Ascending aorta (tissue), 2 donors: ENCODE measurements around the gene RPF1. TPM values are rescaled to one million over a fixed set of nuclear protein-coding genes. Genes with fewer than 3 reads are reported as not detected.

ENCODE experiments used
- DNase-seq, 2 donors: peaks; one replicate each; pipeline ENCODE4 v3.0.0-alpha.2; 2019; ENCODE audit warnings: low spot score in 2 of 2
- H3K27ac ChIP-seq, 2 donors: fragments of 200-600 bp; sonication (generic); one replicate each; pipeline ENCODE4 v1.5.1; 2016 to 2017; ENCODE audit warnings: mild to moderate bottlenecking in 1 of 2
- H3K27me3 ChIP-seq: fragments of 200-600 bp; sonication (generic); one replicate; pipeline ENCODE4 v1.5.1; 2017
- H3K36me3 ChIP-seq, 2 donors: fragments of 200-600 bp; sonication (generic); one replicate each; pipeline ENCODE4 v1.5.1; 2016
- H3K4me1 ChIP-seq, 2 donors: fragments of 200-600 bp; sonication (generic); one replicate each; pipeline ENCODE4 v1.5.1; 2016 to 2017; ENCODE audit warnings: mild to moderate bottlenecking in 1 of 2
- H3K4me3 ChIP-seq, 2 donors: fragments of 200-600 bp; sonication (generic); one replicate each; pipeline ENCODE4 v1.5.1; 2016 to 2017; ENCODE audit warnings: mild to moderate bottlenecking in 1 of 2
- H3K9me3 ChIP-seq, 2 donors: fragments of 200-600 bp; sonication (generic); one replicate each; pipeline ENCODE4 v1.5.1; 2016
- CTCF ChIP-seq, 3 experiments: fragments of 200-600 bp in 2 of 3; fragments of 450-650 bp in 1 of 3; sonication (generic) in 2 of 3; IDR thresholded peaks; one replicate each; pipeline ENCODE4 v1.5.1; 2016 to 2019; ENCODE audit warnings: antibody characterized with exemption in 3 of 3, mild to moderate bottlenecking in 1 of 3, moderate library complexity in 1 of 3
- intact Hi-C: fragments of 100-400 bp; cut with DNase I; formaldehyde crosslinking; loops from one replicate; pipeline ENCODE4 v1.15.1; 2023
- total RNA-seq: library from RNA; depleted of rRNA; stranded (reverse); fragments of >200 nt; gene quantifications from one replicate; pipeline ENCODE4 v1.1.0, GENCODE V29; 2016

RPF1 gene
- total RNA-seq, result 8.4 TPM

- peak within 1 kb of the TSS; percentile 82 to 87 for H3K27ac ChIP-seq
- peak within 1 kb of the TSS; percentile 80 to 81 for H3K4me3 ChIP-seq
- H3K27me3 ChIP-seq, result no peaks in the 10 kb centered on the region
- peaks cover 0 to 10% of the 10 kb centered on the region in 2 donors for H3K4me1 ChIP-seq
- peaks cover 0 to 12% of the 10 kb centered on the region in 2 donors for H3K36me3 ChIP-seq
- intact Hi-C loops, result loop anchor here (1.0 kb wide), 1 partner anchor 26 kb away; no protein-coding TSS in a partner anchor
- peak; percentile 16 to 84 for DNase-seq
- no peaks in the 10 kb centered on the region for H3K9me3 ChIP-seq
- TF ChIP-seq CTCF (IDR thresholded peaks at IDR 0.05), result peak in 2 of 3 experiments; percentile 5 to 8
Measured at GRCh38 chr1:84478876-84479868, at the start of gene RPF1. RPF1 (plus strand) TSS chr1:84479266; CDS start chr1:84479282, 16 bp downstream.

GRCh38 chr1:84430546-84430945 lies 48.5 kb upstream of the RPF1 start:
- H3K27ac ChIP-seq, result no peak overlapping the region
- H3K9me3 ChIP-seq, result no peaks in the 10 kb centered on the region
- H3K4me1 ChIP-seq, result no peaks in the 10 kb centered on the region
- no peak for TF ChIP-seq CTCF (IDR thresholded peaks at IDR 0.05)
- no peaks in the 10 kb centered on the region for H3K36me3 ChIP-seq
- no peak overlapping the region for H3K4me3 ChIP-seq
- no peaks in the 10 kb centered on the region for H3K27me3 ChIP-seq
- intact Hi-C loops, result loop anchor here (5.0 to 10.0 kb wide), 3 partner anchors 133 to 496 kb away; no protein-coding TSS in a partner anchor
- DNase-seq, result no peak

GRCh38 chr1:84433258-84434080 lies 45.6 kb upstream of the RPF1 start:
- no peaks in the 10 kb centered on the region for H3K36me3 ChIP-seq
- peak in 1 of 2 donors; percentile 69 for DNase-seq
- peak; percentile 42 to 76 (median 65) for TF ChIP-seq CTCF (IDR thresholded peaks at IDR 0.05)
- peak overlapping the region; percentile 29 to 40 for H3K4me3 ChIP-seq
- no peak overlapping the region for H3K27ac ChIP-seq
- no peaks in the 10 kb centered on the region for H3K9me3 ChIP-seq
- no peaks in the 10 kb centered on the region for H3K4me1 ChIP-seq
- intact Hi-C loops, result loop anchor here (2.0 to 10.0 kb wide), 4 partner anchors 136 to 499 kb away; no protein-coding TSS in a partner anchor
- no peaks in the 10 kb centered on the region for H3K27me3 ChIP-seq

- Histone ChIP-seq H3K27ac (no peak overlapping the region), H3K4me1 (no peaks in the 10 kb centered on the region), H3K27me3 (no peaks in the 10 kb centered on the region), H3K9me3 (no peaks in the 10 kb centered on the region), H3K36me3 (no peaks in the 10 kb centered on the region), H3K4me3 (no peak overlapping the region)
- no peak for TF ChIP-seq CTCF (IDR thresholded peaks at IDR 0.05)
- intact Hi-C loops, result loop anchor here (5.0 to 10.0 kb wide), 3 partner anchors 137 to 499 kb away; no protein-coding TSS in a partner anchor
- no peak for DNase-seq
Measured at GRCh38 chr1:84434081-84434769, 44.8 kb upstream of the RPF1 start.
